Activated naive CD4-positive, alpha-beta T cell (primary cell): ENCODE results near the gene EVI2A.
A peak's percentile ranks its signal among the peaks of the same experiment; 100 is the strongest.
"Not testable (repeated sequence)": the region's sequence is repeated elsewhere in the genome, so short reads cannot be mapped to it uniquely, and the experiment has no call there.

ENCODE experiments used
- DNase-seq, 4 experiments: peaks; one replicate each; lab custom pipeline; 2025; lab: John Stamatoyannopoulos, UW

EVI2A gene

DNA sequence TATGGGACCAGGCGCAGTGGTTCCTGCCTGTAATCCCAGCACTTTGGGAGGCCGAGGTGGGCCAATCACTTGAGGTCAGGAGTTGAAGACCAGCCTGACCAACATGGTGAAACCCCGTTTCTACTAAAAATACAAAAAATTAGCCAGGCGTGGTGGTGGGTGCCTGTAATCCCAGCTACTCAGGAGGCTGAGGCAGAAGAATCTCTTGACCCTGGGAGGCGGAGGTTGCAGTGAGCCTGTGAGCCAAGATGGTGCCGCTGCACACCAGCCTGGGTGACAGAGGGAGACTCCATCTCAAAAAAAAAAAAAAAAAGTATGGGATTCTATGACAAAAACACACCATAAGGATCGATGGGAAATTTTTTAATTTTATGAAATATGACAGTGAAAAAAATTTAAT, 9.2 kb downstream of the EVI2A start:
- DNase-seq: peak in 1 of 4 experiments; percentile 19

DNA sequence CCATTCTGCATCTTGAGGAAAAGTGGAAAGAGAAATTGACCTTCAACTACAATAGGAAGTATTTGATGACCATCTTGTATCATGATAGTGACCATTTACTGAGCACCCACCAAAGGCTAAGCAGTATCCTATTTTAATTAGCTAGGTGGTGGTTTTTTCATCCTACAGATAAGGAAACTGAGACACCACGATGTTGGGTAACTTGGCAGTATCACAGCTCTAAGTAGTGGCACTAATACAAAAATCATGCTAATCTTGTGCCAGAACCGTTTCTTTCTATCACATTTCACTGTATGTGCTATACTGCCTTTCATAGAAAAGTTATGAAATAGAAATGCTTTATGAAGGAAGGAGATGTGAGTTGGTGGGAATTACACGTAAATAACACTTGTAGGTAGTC, 9.9 kb downstream of the EVI2A start:
- DNase-seq: no peak

DNA sequence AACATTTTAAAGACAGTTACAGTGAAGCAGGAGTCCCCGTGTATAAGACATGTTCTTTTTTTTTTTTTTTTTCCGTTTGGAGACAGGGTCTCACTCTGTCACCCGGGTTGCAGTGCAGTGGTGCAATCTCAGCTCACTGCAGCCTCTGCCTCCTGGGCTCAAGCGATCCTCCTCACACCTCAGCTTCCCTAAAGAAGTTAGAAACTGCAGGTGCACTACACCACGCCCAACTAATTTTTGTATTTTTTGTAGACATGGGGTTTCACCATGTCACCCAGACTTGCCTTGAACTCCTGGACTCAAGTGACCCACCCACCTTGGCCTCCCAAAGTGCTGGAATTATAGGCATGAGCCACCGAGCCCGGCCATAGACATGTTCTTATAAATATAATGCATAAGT, 10.5 kb downstream of the EVI2A start:
- no peak for DNase-seq

DNA sequence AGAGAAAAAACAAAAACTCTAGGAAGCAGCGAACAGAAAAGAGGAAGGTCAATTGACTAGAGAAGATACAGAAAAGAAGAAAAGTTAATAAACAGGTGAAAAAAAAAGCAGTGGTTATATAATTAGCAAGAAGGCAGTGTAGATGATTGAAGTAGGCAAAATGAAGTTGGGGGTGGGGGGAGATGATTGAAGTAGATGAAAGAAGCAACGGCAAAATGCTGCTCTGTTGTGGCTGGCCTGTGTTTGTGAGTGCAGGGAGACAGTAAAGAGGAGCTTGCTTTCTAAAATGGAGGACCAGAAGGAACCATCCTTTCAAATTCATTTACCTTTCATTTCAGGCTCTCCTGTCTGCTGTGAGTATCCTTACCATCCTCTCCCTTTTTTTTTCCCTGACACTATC, 11.2 kb downstream of the EVI2A start:
- peak in 2 of 4 experiments; percentile 29 to 33 for DNase-seq

DNA sequence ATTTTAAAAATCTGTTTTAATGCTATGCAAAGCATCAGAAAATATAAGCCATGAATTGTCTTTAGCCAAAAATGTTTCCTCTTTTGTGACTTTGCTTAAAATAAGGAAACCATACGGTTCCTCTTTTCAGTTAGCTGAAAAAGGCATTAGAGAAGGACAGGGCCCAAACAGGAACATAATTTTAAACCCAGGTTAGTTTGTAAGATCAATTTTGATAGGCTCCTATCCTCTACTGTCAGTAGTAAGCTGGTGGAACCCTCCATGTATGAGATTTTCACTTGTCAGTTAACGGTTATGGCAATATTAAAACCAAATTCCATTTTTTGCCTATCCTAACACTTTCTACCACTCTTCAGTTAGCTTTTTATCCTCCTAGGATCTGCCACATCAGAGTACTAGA, 11.9 kb downstream of the EVI2A start:
- DNase-seq: no peak

DNA sequence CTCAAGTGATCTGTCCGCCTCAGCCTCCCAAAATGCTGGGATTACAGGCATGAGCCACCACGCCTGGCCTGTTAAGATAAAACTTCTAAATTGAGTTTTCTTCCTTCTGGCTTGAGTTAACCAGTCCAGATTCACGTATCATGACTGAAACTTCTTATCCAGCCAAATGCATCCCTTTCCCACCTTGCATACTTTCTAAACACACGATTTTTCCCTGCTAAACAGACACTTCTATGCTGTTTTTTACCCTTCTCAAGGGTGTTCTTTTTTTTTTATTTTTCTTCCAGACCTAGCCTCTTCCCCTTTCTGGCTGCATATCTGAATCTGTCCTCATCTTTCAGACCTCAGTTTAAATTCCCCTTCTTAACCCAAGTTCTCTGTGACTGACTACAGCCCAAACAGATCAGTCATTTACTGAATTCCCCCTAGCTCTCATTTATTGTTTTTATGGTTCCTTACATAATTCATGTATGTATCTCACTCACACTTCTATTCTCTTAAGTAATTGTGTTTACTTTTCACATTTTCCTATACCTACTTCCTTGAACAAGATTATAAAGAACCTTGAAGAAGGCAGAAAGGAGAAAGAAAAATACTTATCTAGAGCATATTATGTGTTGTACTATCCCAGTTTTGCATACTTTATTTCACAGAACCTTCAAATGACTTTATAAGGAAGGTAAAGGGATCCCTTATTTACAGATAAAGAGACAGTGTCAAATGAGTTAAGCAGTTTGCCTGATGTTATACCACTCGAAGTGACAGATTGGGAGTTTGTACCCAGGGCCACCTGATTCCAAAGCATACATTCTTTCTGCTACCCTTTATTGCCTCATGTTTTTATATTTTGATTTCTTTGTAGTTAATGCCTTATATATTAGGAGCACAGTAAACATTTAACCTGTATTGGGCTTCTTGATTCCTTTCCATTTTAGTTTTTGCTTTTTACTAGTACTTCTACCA, 12.8 kb downstream of the EVI2A start:
- no peak for DNase-seq

DNA sequence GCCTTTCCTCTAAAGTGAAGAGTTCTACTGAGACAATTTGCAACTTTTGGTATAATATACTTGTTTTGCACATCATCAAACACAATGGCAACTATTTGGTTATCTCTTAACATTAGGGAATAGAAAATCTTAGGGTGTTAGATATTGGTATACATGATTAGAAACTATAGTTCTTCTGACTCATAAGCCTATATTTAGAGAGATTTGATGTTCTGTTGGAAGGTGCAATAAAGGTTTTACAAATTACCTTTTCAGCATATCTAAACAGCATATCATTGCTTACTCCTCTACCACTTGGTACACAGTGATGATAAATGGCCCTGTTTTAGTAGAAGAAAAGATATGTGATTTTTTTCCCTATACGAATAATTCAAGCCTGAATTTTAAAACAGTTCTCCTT, 13.8 kb downstream of the EVI2A start:
- DNase-seq: no peak

DNA sequence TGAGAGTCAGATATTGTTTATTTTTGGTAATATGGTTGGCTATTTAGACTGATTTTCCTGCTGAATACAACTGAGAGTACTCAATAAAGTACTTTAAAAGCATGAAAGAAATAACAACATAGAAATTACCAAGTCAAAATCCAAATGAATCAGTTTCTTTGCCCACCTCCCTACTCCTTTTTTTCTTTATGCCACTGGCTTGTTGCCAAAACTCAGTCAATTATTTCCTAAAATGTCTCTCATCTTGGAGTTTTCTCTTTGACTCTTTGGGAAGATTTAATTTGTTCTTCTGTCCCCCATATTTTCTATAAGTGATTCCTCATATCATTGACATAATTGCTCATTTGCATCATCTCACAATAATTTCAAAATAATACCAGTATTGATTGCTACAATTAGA, 21.8 kb downstream of the EVI2A start:
- no peak for DNase-seq

DNA sequence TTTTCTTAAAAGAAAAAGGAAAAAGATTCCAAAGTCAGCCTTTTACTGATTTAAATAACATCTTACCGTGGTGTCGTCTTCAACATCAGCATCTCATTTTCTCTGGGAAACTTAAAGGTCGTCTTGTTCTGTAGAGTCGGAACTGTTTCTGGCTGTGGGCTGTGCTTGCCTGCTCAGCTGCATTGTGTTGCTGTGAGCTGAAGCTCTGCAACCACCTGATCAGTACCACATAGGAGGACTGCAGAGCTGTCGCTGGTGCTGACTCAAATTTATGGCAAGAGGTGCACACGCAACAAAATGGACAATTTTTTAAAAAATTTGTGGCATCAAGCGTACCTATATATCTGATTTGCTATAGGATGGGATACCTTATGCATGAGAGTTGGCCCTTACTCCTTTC, 24.3 kb downstream of the EVI2A start, which contains the start of gene OMG:
TSS of gene OMG (minus strand) at position 150 of the 400 bp plus-strand sequence. CDS start 908 bp downstream, outside the sequence.
- DNase-seq: no peak

DNA sequence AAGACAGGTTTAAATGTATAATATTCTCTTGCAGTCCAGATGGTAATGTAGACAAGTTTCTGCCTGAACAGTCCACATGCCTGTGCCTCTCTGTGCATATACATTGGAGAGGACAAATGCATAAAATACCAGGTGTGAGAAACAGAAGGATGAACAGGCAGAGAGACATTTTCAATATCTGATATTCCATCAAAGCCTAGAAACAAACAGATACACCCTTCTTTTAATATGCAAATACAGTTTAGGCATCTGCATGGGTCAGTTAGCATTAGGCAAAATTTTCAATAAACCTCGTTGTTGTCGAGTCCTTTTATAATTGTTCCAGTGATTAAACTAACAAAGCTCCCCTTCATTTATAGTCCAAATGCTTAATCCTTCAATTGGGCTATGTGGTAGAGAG, 25.3 kb downstream of the EVI2A start:
- no peak for DNase-seq

DNA sequence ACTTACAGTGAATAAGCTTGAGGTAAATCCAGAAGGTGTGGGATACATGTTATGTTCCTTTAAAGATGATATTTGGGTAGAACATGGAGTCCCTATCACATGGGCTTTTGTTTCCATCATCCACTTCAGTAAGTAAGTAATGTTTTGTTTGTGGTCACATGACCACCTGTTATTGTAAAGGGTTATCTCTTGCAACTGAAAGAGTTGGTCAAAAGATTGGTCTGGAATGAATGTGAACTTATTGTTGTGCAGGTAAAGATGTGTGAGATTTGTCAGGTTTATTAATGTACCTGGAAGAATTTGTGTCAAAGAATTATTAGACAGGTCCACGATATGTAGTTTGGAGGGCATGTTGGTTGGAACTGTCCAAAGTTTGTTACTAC, 25.9 kb downstream of the EVI2A start:
- DNase-seq: no peak

DNA sequence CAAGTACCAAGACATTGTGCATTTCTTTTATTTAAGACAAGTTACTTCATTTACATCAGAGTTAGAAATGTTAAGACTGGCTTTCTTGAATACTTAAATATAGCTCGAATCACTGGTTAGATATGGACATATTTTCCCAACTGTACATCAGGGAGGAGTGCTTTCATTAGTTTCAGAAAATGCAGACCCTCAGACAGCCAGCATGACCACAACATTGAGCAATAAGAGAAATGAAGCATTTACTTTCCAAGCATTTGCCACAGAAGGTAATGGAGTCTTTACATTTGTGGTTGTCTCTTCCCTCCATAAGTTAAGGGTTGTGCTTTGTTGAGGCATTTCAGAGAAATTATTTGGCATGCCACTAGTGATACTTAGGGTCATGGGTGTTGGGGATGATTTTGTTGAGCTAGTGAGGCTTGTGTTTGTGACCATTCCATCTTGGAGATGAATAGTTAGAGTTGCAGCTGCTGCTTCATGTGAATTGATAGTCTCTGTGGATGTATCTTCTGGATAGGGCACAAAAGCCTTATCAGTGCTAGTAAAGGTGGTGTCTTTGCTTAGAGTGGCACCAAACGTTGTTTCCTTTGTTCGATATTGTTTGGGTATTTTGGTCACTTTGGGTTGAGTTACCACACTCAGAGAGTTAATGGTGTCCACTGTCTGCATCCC, 26.5 kb downstream of the EVI2A start:
- DNase-seq: no peak

DNA sequence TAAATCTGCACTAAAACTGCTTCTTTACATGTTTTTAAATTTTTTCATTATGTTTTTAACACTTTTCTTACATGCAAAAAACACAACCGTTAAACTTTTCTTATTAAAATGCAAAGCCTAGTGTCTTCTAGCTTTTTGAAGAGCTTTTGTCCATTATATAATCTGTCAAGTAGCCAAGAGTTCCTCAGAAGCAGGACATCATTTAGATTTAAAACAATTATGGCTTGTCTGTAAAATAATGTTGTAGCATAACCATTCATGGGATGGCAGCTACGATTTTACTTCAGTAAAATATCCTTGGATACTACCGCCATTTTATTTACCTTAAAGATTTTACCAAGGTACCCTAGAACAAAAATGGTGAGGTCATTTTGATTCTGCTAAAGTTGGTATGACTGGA, 27.2 kb downstream of the EVI2A start:
- no peak for DNase-seq

DNA sequence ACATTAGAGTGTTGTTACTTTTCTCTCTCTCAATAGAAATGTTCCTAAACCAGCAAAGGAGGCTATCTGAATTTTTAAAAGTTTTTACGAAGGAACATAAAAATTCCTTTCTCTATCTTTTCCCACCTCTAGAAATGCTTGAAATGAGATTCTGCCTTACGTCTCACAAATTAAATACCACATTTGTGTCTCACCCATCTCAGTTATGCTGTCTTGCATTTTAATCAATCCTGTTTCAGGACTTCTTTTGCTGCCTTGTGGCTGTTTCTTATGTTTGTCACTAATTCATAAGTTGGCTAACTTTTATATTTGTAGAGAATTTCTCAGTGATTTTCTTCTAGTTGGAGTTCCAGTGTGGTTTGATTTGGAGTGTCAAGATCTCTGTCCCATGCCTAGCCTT, 27.8 kb downstream of the EVI2A start:
- no peak for DNase-seq

DNA sequence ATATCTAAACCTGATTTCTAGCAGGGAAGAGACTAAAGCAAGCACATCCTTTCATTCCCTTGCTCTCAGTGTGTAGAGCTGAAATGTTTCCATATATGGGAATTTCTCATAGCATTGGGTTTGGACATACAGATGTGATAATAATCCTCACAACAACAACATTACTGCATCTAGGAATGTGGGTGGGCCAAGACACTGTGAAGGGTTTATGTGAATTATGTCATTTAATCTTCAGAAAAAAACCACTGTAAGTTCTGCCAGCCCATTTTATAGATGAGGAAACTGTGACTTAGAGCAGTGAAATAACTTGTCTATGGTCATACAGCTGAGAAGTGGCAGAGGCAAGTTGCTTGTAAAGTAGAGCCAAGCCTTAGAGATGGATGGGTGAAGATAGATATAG, 29.6 kb downstream of the EVI2A start:
- DNase-seq: no peak

DNA sequence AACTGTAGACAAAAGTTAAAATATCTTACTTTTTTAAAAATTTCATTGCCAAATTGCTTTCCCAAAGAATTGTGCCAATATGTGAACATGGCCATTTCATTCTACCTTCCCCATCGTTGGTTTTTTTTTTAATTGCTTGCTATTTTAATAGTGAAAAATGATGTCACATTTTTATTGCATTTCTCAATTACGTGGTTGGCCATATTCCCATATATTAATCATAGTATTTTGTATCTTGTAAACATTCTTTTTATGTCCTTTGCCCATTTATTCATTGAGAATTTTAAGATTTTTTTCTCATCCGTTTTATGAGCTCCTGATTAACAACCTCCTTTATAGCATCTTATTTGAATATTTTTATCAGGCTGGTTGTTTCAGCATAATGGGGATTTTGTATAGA, 31.6 kb downstream of the EVI2A start:
- no peak for DNase-seq

DNA sequence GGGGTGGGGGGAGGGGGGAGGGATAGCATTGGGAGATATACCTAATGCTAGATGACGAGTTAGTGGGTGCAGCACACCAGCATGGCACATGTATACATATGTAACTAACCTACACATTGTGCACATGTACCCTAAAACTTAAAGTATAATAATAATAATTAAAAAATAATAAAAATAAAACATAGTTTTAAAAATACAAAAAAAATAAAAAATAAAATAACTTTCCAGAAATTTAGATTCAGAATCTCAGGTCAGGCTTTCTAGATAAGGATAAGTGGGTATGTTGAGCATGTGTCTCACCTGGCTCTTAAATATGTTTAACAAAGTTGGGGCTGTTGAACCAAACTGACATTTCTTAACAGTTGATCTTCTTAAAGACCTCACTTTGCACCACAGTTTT, 33.5 kb downstream of the EVI2A start:
- not testable (repeated sequence) for DNase-seq

DNA sequence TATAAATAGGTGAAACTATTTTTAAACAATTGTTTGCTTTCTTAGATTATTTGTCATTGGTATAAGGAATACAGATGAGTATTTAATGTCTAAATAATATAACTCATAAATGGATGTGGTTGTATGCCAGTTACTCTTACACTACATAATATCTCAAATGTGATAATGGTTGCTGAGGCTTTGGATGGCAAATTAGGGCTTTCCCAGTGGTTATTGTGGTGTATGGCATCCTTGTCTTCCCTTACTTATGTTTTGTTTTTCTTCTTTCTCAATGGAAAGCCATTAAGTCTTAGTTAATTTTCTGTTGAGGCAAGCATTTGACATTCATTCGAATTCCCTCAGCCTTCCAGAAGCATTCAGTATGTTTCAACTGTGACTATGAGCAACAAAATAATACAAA, 34.8 kb downstream of the EVI2A start:
- DNase-seq: no peak

DNA sequence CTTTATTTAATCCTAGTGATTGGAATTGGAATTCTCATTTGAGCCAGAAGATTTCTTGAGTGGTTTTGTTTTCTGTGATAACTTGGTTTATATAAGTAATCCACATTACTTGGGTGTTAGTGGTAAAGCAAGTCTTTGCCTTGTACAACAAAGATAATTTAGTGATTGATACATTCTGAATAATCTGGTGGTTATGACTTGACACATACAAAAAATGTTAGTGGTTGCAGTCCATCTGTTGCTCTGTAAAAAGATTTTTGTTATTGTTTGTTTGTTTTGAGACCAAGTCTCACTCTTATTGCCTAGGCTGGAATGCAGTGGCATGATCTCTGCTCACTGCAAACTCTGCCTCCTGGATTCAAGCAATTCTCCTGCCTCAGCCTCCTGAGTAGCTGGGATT, 37.6 kb downstream of the EVI2A start:
- DNase-seq: no peak

DNA sequence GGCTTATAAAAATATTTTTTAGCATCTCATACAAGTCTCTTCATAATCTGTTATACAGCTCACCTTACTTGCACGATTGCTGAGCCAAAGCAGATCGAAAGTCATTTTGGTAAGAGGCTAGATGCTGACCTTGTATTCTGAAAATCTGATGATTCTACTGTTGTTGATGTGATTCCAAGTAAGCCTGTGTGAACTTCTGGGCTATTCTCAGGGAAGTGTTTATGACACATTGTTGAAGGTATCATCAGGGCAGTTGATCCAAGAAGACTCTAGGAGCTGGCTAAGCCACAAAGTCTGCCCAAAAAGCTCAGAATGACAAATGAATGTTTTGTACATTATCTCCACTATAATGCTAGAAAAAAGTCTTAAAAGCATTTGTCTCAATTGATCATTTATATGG, 40.4 kb downstream of the EVI2A start:
- no peak for DNase-seq

DNA sequence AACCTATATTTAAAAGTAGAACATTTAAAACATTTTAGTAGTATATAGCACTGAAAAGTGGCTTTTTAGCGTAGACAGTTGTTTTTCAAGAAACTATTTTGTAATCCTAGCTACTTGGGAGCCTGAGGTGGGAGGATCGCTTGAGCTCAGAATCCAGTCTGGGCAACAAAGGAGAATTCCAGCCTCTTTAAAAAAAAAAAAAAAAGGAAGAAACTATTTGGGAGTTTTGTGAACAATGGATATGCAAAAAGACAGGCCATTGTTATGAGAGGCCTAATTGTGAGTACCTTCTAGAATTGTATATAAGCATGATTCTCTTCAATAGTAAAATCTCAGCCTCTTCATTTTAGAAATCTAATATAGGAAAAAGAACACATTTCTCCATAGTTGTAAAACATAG, 42.0 kb downstream of the EVI2A start:
- no peak for DNase-seq

DNA sequence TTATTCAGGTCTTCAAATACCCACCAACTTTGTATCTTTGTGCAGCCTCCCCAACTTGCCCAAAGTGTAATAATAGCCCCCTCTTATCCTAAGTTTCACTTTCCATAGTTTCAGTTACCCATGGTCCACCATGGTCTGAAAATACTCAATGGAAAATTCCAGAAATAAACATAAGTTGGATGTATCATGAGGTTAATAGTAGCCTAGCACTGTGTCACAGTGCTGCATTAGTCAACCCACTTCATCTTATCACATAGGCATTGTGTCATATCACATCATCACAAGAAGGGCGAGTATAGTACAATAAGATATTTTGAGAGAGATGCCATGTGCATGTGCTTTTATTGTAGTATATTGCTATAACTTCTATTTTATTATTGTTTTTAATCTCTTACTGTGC, 46.3 kb downstream of the EVI2A start:
- no peak for DNase-seq

DNA sequence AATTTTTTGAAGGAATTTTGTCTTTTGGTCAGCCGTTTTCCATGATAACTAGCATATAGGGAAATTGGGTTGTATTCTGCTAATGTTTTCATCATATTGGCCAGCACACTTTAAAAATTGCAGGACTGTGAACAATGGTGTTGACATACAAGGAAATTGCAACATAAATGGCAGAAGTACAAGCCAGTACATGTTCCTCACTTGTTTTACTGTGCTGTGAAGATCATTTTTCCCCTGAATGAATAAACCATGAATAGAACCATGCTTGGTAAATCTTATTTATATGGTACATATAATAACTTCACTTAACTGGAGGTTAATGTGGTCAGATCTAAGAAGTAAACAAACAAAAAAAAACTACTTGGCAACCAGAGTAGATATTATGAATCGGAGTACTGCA, 47.2 kb downstream of the EVI2A start:
- no peak for DNase-seq
